AG09319 (cell line): ENCODE results near the gene BPIFB6.

ENCODE experiments used
- DNase-seq: peaks from one replicate; pipeline ENCODE4 v3.0.0-alpha.2; 2010; ENCODE audit warnings: low read depth; ENCODE audit errors: extremely low read depth
- CTCF ChIP-seq: IDR thresholded peaks from 2 replicates; pipeline ENCODE4 v1.5.1; 2011; ENCODE audit warnings: low read depth, mild to moderate bottlenecking, inconsistent platforms, low read length, moderate library complexity

Gene BPIFB6

GRCh38 chr20:33051333-33051732, 19.9 kb downstream of the BPIFB6 start:
- TF ChIP-seq CTCF = no peak
- no peak for DNase-seq

GRCh38 chr20:33053291-33054106, 22.1 kb downstream of the BPIFB6 start, which contains the start of gene BPIFB3:
TSS of gene BPIFB3 (plus strand) at chr20:33053903. CDS start at chr20:33055436, 1,533 bp downstream.
- DNase-seq = no peak
- no peak for TF ChIP-seq CTCF

- no peak for DNase-seq
These were observed 22.9 kb downstream of the BPIFB6 start for GRCh38 chr20:33054381-33054780.

GRCh38 chr20:33054791-33055190, 23.3 kb downstream of the BPIFB6 start:
- TF ChIP-seq CTCF = no peak
- DNase-seq = no peak

More at GRCh38 chr20:33054381-33054780, 22.9 kb downstream of the BPIFB6 start:
- TF ChIP-seq CTCF = no peak

DNA sequence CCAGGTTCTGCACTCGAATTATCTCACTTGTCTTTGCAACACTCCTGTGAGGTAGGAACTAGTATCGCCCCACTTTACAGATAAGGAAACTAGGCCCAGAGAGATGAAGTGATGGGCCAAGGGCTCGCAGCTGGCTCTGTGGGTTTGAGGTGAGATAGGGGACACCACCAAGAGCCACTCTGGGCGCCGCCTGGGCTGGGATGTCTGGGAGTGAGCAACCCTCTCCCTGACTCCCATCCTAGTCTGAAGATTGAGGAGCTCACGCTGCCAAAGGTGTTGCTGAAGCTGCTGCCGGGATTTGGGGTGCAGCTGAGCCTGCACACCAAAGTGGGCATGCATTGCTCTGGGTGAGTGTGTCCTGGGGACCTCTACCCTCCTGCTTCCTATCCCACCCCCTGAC, 27.7 kb downstream of the BPIFB6 start:
- no peak for DNase-seq
- no peak for TF ChIP-seq CTCF

GRCh38 chr20:33059741-33060390, 28.4 kb downstream of the BPIFB6 start:
- TF ChIP-seq CTCF = no peak
- no peak for DNase-seq

- no peak for DNase-seq
- no peak for TF ChIP-seq CTCF
These were observed 30.2 kb downstream of the BPIFB6 start for GRCh38 chr20:33061658-33062028.
